ENCODE data around the gene PDK1. TPM values are rescaled to one million over a fixed set of nuclear protein-coding genes. Genes with fewer than 3 reads are reported as not detected.

PDK1 gene
- total RNA-seq, 2 donors from 2014 or later, result 24.7 to 27.3 TPM

GRCh38 chr2:172623249-172623965, 67.5 kb downstream of the PDK1 start:
- peaks cover 31% of the 10 kb centered on the region for H3K9me3 Mint-ChIP-seq
- H3K4me1 Mint-ChIP-seq, result no peaks in the 10 kb centered on the region
- H3K27me3 Mint-ChIP-seq (ENCODE audit: insufficient read depth), result no peaks in the 10 kb centered on the region
- H3K9ac ChIP-seq (ENCODE audit: extremely low read depth, low read length, poor library complexity, severe bottlenecking), result no peak overlapping the region
- no peak overlapping the region for H3K27ac Mint-ChIP-seq
- H3K4me1 ChIP-seq (ENCODE audit: control insufficient read depth, insufficient read depth, low read length), result no peaks in the 10 kb centered on the region
- H3K4me3 Mint-ChIP-seq, result no peak overlapping the region
- TF ChIP-seq, protein P1, sequence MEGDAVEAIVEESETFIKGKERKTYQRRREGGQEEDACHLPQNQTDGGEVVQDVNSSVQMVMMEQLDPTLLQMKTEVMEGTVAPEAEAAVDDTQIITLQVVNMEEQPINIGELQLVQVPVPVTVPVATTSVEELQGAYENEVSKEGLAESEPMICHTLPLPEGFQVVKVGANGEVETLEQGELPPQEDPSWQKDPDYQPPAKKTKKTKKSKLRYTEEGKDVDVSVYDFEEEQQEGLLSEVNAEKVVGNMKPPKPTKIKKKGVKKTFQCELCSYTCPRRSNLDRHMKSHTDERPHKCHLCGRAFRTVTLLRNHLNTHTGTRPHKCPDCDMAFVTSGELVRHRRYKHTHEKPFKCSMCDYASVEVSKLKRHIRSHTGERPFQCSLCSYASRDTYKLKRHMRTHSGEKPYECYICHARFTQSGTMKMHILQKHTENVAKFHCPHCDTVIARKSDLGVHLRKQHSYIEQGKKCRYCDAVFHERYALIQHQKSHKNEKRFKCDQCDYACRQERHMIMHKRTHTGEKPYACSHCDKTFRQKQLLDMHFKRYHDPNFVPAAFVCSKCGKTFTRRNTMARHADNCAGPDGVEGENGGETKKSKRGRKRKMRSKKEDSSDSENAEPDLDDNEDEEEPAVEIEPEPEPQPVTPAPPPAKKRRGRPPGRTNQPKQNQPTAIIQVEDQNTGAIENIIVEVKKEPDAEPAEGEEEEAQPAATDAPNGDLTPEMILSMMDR (conservative IDR thresholded peaks at IDR 0.05), result no peak
- no peaks in the 10 kb centered on the region for H3K27me3 ChIP-seq (ENCODE audit: control insufficient read depth, insufficient read depth, low read length, poor library complexity, severe bottlenecking)
- no peak overlapping the region for H3K4me3 ChIP-seq (ENCODE audit: low read length)
- H3K27ac ChIP-seq (ENCODE audit: low read depth, low read length), result no peak overlapping the region
- H3K36me3 ChIP-seq (ENCODE audit: control insufficient read depth, insufficient read depth, low read length), result no peaks in the 10 kb centered on the region
- no peak for DNase-seq
- peaks cover 19% of the 10 kb centered on the region for H3K36me3 Mint-ChIP-seq (ENCODE audit: low read depth)
- peaks cover 19% of the 10 kb centered on the region for H3K9me3 ChIP-seq (ENCODE audit: control insufficient read depth, low read length)
- 100% methylated on average over 1 of the region's 1 CpG; no CpG with 5 or more reads in 1 of the 2 experiments for WGBS, 2 experiments (ENCODE audit: insufficient coverage in 1 of 2, insufficient read length in 1 of 2)

- Mint-ChIP-seq H3K27ac (no peak overlapping the region), H3K27me3 (ENCODE audit: insufficient read depth) (no peaks in the 10 kb centered on the region), H3K4me3 (no peak overlapping the region), H3K4me1 (no peaks in the 10 kb centered on the region), H3K9me3 (peaks cover 31% of the 10 kb centered on the region), H3K36me3 (ENCODE audit: low read depth) (peaks cover 19% of the 10 kb centered on the region)
- H3K9me3 ChIP-seq (ENCODE audit: control insufficient read depth, low read length), result peaks cover 19% of the 10 kb centered on the region
- TF ChIP-seq, protein P1 (conservative IDR thresholded peaks at IDR 0.05), result no peak
- H3K27me3 ChIP-seq (ENCODE audit: control insufficient read depth, insufficient read depth, low read length, poor library complexity, severe bottlenecking), result no peaks in the 10 kb centered on the region
- DNase-seq, result no peak
- 91% methylated on average over 2 of the region's 2 CpGs; no CpG with 5 or more reads in 1 of the 2 experiments for WGBS, 2 experiments (ENCODE audit: insufficient coverage in 1 of 2, insufficient read length in 1 of 2)
- H3K27ac ChIP-seq (ENCODE audit: low read depth, low read length), result no peak overlapping the region
- H3K4me3 ChIP-seq (ENCODE audit: low read length), result no peak overlapping the region
- no peaks in the 10 kb centered on the region for H3K36me3 ChIP-seq (ENCODE audit: control insufficient read depth, insufficient read depth, low read length)
- no peak overlapping the region for H3K9ac ChIP-seq (ENCODE audit: extremely low read depth, low read length, poor library complexity, severe bottlenecking)
- H3K4me1 ChIP-seq (ENCODE audit: control insufficient read depth, insufficient read depth, low read length), result no peaks in the 10 kb centered on the region
Observed at GRCh38 chr2:172624996-172625395, 69.1 kb downstream of the PDK1 start.

- Histone ChIP-seq H3K9ac (ENCODE audit: extremely low read depth, low read length, poor library complexity, severe bottlenecking) (no peak overlapping the region), H3K4me1 (ENCODE audit: control insufficient read depth, insufficient read depth, low read length) (no peaks in the 10 kb centered on the region), H3K36me3 (ENCODE audit: control insufficient read depth, insufficient read depth, low read length) (no peaks in the 10 kb centered on the region), H3K4me3 (ENCODE audit: low read length) (no peak overlapping the region), H3K27me3 (ENCODE audit: control insufficient read depth, insufficient read depth, low read length, poor library complexity, severe bottlenecking) (no peaks in the 10 kb centered on the region), H3K27ac (ENCODE audit: low read depth, low read length) (no peak overlapping the region), H3K9me3 (ENCODE audit: control insufficient read depth, low read length) (peaks cover 14% of the 10 kb centered on the region)
- 67 to 92% methylated on average over 1 of the region's 1 CpG for WGBS, 2 experiments (ENCODE audit: insufficient coverage in 1 of 2, insufficient read length in 1 of 2)
- H3K36me3 Mint-ChIP-seq (ENCODE audit: low read depth), result peaks cover 16% of the 10 kb centered on the region
- no peaks in the 10 kb centered on the region for H3K4me1 Mint-ChIP-seq
- no peak for DNase-seq
- H3K4me3 Mint-ChIP-seq, result no peak overlapping the region
- peaks cover 26% of the 10 kb centered on the region for H3K9me3 Mint-ChIP-seq
- no peak overlapping the region for H3K27ac Mint-ChIP-seq
- TF ChIP-seq, protein P1 (conservative IDR thresholded peaks at IDR 0.05), result no peak
- no peaks in the 10 kb centered on the region for H3K27me3 Mint-ChIP-seq (ENCODE audit: insufficient read depth)
Observed at GRCh38 chr2:172627181-172627580, 71.3 kb downstream of the PDK1 start.

Data from endodermal cell (in vitro differentiated cells).